ENCODE measurements around the gene KLF18.
"Not testable (repeated sequence)": the region's sequence is repeated elsewhere in the genome, so short reads cannot be mapped to it uniquely, and the experiment has no call there.

Gene KLF18

GRCh38 chr1:44141531-44141930 is at the start of gene KLF18:
KLF18 (minus strand) TSS chr1:44141631; CDS start chr1:44141631, 0 bp downstream.
- no peak for DNase-seq (ENCODE audit: low read depth, low spot score)

- DNase-seq (ENCODE audit: low read depth, low spot score) = no peak
Observed at GRCh38 chr1:44174630-44175029, 33.2 kb upstream of the KLF18 start.

- no peak for DNase-seq (ENCODE audit: low read depth, low spot score)
Observed at GRCh38 chr1:44170281-44170823, 28.9 kb upstream of the KLF18 start.

GRCh38 chr1:44168520-44169098 is 27.2 kb upstream of the KLF18 start:
- no peak for DNase-seq (ENCODE audit: low read depth, low spot score)

GRCh38 chr1:44161546-44161945 is 20.1 kb upstream of the KLF18 start:
- DNase-seq (ENCODE audit: low read depth, low spot score) = no peak

- DNase-seq (ENCODE audit: low read depth, low spot score) = no peak
Observed at GRCh38 chr1:44158871-44159270, 17.4 kb upstream of the KLF18 start.

GRCh38 chr1:44157903-44158302 is 16.5 kb upstream of the KLF18 start:
- DNase-seq (ENCODE audit: low read depth, low spot score) = no peak

- DNase-seq (ENCODE audit: low read depth, low spot score) = no peak
Observed at GRCh38 chr1:44154049-44154448, 12.6 kb upstream of the KLF18 start.

GRCh38 chr1:44152692-44153091 is 11.3 kb upstream of the KLF18 start:
- no peak for DNase-seq (ENCODE audit: low read depth, low spot score)

GRCh38 chr1:44151808-44152207 is 10.4 kb upstream of the KLF18 start:
- no peak for DNase-seq (ENCODE audit: low read depth, low spot score)

GRCh38 chr1:44151332-44151731 is 9.9 kb upstream of the KLF18 start:
- no peak for DNase-seq (ENCODE audit: low read depth, low spot score)

GRCh38 chr1:44147582-44147981 is 6.2 kb upstream of the KLF18 start:
- DNase-seq (ENCODE audit: low read depth, low spot score) = no peak

- no peak for DNase-seq (ENCODE audit: low read depth, low spot score)
Observed at GRCh38 chr1:44146536-44147361, 5.3 kb upstream of the KLF18 start.

- no peak for DNase-seq (ENCODE audit: low read depth, low spot score)
Observed at GRCh38 chr1:44144962-44145756, 3.7 kb upstream of the KLF18 start.

- not testable (repeated sequence) for DNase-seq (ENCODE audit: low read depth, low spot score)
Observed at GRCh38 chr1:44139565-44139964, 1.9 kb downstream of the KLF18 start.

GRCh38 chr1:44138239-44138638 is 3.2 kb downstream of the KLF18 start:
- DNase-seq (ENCODE audit: low read depth, low spot score) = no peak

GRCh38 chr1:44135886-44136285 is 5.5 kb downstream of the KLF18 start:
- DNase-seq (ENCODE audit: low read depth, low spot score) = no peak

- no peak for DNase-seq (ENCODE audit: low read depth, low spot score)
Observed at GRCh38 chr1:44134071-44134920, 7.1 kb downstream of the KLF18 start.

- no peak for DNase-seq (ENCODE audit: low read depth, low spot score)
Observed at GRCh38 chr1:44131411-44131810, 10.0 kb downstream of the KLF18 start.

- DNase-seq (ENCODE audit: low read depth, low spot score) = no peak
Observed at GRCh38 chr1:44129616-44130500, 11.6 kb downstream of the KLF18 start.

All from activated naive CD8-positive, alpha-beta T cell treated with anti-CD3 and anti-CD28 coated beads, Interleukin-2, amount 50 U/mL, for 16 hours (primary cell).